ENCODE results near the gene BLOC1S3. TPM values are rescaled to one million over a fixed set of nuclear protein-coding genes. Genes with fewer than 3 reads are reported as not detected.

The BLOC1S3 gene
- total and polyA plus RNA-seq, 2 of the 13 experiments (the other 11 are each of a cell fraction or from before 2014, with no cell fraction given): 4.3 to 4.8 TPM

GRCh38 chr19:45164577-45165335 lies 13.8 kb upstream of the BLOC1S3 start (continued):
- TF ChIP-seq ETV6 (CRISPR knock-in tag; conservative IDR thresholded peaks at IDR 0.05) (no peak), ZMYM4 (CRISPR knock-in tag; IDR thresholded peaks at IDR 0.05) (no peak), ZNF563 (CRISPR knock-in tag; IDR thresholded peaks at IDR 0.05) (no peak), IRF9 (CRISPR knock-in tag; IDR thresholded peaks at IDR 0.05; ENCODE audit: borderline replicate concordance) (no peak), ZNF207 (IDR thresholded peaks at IDR 0.05; ENCODE audit: borderline replicate concordance) (no peak), ARNT2 (CRISPR knock-in tag; IDR thresholded peaks at IDR 0.05; ENCODE audit: low read depth) (no peak), ZSCAN20 (CRISPR knock-in tag; IDR thresholded peaks at IDR 0.05; ENCODE audit: borderline replicate concordance) (no peak), RARA (CRISPR knock-in tag; IDR thresholded peaks at IDR 0.05) (no peak), FOXA3 (CRISPR knock-in tag; IDR thresholded peaks at IDR 0.05) (no peak), ZNF558 (CRISPR knock-in tag; IDR thresholded peaks at IDR 0.05; ENCODE audit: borderline replicate concordance) (no peak), POGK (CRISPR knock-in tag; conservative IDR thresholded peaks at IDR 0.05) (0 out of 2 replicates have a peak, but pooled peaks have one; percentile 46), NFYC (CRISPR knock-in tag; IDR thresholded peaks at IDR 0.05) (peak; percentile 81), PRDM10 (CRISPR knock-in tag; IDR thresholded peaks at IDR 0.05; ENCODE audit: low read depth) (peak; percentile 82), TFAP4 (IDR thresholded peaks at IDR 0.05; ENCODE audit: borderline replicate concordance, low read depth) (no peak; the same call in 1 of the 2 replicates), ZNF772 (CRISPR knock-in tag; IDR thresholded peaks at IDR 0.05) (no peak), CEBPZ (IDR thresholded peaks at IDR 0.05; ENCODE audit: low read length) (no peak), PAWR (CRISPR knock-in tag; IDR thresholded peaks at IDR 0.05; ENCODE audit: borderline replicate concordance) (no peak)

Data from HepG2 (cell line).